ENCODE measurements around the gene ALDH4A1. TPM values are rescaled to one million over a fixed set of nuclear protein-coding genes. Genes with fewer than 3 reads are reported as not detected.

The ALDH4A1 gene
- total RNA-seq, 1 donor from 2014 or later: 359 TPM

Other genes with a start within 250 kb of the ALDH4A1 start
- not detected for gene TAS1R2, start 42.9 kb downstream of the ALDH4A1 start, total RNA-seq
- 4.1 TPM for gene IFFO2, start 54.1 kb upstream of the ALDH4A1 start, total RNA-seq

Measured in left lobe of liver (tissue), 1 donor.